GM18517 (cell line): Measurements from ENCODE around the gene CFD.
"Not testable (repeated sequence)": the region's sequence is repeated elsewhere in the genome, so short reads cannot be mapped to it uniquely, and the experiment has no call there.

ENCODE experiments used
- ATAC-seq: cut with Tn5 transposase; IDR thresholded peaks from one replicate; pipeline ENCODE4 v1.9.1; 2021; ENCODE audit warnings: mild to moderate bottlenecking, moderate library complexity; ENCODE audit not compliant: unreplicated experiment

Gene CFD

DNA sequence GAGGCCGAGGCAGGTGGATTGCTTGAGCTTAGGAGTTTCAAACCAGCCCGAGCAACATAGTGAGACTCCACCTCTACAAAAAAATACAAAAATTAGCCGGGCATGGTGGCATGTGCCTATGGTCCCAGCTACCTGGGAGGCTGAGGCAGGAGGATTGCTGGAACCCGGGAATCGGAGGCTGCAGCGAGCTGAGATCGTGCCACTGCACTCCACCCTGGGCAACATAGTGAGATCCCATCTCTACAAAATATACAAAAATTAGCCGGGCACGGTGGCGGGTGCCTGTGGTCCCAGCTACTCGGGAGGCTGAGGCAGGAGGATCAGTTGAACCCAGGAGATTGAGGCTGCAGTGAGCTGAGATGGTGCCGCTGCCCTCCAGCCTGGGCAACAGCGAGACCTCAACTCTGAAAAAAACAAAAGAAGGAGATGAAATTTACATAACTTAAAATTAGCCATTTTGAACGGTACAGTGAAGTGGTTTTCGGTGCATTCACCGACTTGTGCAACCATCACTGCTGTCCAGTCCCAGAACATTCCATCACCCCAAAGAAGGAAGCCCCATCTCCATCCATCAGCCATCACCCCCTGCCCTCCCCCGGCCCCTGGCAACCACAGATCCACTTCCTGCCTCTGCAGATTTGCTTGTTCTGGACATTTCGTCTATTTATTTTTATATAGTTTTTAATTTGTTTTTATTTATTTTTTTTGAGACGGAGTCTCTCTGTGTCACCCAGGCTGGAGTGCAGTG, 33.4 kb upstream of the CFD start:
- no peak for ATAC-seq

DNA sequence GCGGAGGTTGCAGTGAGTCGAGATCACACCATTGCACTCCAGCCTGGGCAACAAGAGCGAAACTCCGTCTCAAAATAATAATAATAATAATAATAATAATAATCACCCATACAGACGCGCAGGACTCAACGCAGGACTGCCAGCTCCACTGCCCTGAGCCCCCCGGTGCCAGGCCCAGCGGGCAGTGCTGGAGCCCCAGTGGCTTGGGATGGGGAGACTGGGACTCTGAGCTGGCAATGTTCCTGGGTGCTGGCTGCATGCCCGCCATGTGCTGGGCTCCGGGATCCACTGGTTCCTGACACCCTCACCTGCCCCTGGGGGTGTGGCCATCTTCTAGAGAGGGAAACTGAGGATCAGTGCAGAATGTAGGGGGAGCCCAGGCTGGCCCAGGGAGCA, 32.2 kb upstream of the CFD start:
- ATAC-seq, result no peak

DNA sequence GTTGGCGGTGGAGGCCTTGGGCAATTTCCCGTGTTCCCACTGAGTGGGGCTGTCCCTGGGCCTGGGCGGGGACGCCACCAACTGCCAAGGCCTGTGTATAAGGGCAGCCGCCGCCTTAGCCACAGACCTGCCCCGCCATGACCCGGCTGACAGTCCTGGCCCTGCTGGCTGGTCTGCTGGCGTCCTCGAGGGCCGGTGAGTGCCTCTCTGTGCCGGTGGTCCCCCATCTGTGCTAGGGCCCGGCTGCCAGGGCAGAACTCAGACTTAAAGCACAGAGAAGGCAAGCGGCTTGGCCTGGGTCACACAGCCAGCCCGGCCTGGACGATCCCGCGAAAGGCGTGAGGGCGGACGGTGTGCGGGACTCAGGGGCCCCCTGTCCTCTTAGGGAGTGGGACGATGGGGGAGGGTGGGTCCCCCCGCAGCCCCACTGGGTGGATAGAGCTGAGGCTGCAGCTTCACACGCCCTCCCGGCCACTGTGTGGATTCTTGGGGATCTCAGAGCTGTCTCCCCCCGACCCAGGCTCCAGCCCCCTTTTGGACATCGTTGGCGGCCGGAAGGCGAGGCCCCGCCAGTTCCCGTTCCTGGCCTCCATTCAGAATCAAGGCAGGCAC, 31.6 kb upstream of the CFD start, which contains the start of gene AZU1:
Gene AZU1, plus strand, starts transcription at position 128 of the 612 bp plus-strand sequence. Its CDS starts 10 bp downstream, at position 138.
- no peak for ATAC-seq

DNA sequence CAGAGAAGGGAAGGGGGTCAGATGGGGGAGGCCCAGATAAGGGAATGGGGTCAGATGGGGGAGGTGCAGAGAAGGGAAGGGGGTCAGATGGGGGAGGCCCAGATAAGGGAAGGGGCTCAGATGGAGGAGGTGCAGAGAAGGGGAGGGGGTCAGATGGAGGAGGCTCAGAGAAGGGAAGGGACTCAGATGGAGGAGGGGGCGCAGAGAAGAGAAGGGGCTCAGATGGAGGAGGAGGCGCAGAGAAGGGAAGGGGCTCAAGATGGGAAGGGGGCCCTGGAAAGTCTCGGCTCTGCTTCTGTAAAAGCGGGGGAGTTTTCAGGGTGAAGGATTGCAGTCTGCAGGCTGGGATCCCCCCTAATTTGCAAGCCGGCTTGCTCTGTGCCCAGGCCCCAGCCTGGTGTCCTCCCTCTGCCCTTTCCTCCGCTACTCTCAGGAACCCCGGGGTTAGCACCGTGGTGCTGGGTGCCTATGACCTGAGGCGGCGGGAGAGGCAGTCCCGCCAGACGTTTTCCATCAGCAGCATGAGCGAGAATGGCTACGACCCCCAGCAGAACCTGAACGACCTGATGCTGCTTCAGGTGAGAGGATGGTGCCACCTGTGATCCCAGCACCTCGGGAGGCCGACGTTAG, 30.2 kb upstream of the CFD start:
- no peak for ATAC-seq

- no peak for ATAC-seq
Measured at GRCh38 chr19:831407-832369, 27.8 kb upstream of the CFD start.

DNA sequence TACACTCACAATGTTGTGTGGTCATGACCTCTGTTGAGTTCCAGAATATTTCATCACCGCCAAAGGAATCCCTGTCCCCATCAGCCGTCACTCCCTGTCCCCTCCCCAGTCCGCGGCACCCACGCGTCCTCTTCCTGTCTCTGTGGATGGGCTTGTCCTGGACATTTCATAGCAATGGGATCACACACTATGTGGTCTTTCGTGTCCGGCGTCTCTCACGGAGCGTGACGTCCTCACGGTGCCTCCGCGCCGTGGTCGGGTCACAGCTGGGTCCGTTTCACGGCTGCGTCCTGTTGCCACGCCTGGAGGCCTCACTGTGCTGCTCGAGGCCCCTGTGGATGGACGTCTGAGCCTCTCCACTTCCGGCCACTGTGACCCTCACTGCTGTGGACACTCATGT, 25.2 kb upstream of the CFD start:
- ATAC-seq, result no peak

DNA sequence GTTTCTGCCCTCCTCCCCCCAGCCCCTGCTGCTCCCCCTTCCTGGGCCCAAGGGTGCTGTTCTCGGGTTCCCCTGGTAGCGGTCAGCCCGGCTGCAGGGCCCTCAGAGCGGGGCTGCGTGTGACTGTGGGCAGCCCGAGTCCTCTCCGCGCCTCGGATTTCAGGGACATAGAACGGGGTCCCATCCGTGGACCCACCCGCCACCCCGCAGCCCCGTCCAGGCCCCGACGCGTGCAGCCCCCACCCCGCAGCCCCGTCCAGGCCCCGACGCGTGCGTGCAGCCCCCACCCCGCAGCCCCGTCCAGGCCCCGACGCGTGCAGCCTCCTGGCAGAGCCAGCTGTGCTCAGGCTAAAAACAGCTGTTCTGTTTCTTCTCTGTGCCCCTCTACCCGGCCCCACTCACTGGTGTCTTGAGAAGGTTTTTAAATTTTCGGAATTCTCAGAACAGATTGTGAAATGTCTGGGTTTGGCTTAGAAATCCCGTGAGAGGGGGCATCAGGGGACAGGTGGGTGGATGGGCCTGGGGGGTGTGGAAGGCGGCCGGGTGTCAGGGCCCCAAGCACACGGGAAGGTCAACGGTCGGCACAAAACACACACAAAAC, 24.2 kb upstream of the CFD start:
- ATAC-seq, result no peak

DNA sequence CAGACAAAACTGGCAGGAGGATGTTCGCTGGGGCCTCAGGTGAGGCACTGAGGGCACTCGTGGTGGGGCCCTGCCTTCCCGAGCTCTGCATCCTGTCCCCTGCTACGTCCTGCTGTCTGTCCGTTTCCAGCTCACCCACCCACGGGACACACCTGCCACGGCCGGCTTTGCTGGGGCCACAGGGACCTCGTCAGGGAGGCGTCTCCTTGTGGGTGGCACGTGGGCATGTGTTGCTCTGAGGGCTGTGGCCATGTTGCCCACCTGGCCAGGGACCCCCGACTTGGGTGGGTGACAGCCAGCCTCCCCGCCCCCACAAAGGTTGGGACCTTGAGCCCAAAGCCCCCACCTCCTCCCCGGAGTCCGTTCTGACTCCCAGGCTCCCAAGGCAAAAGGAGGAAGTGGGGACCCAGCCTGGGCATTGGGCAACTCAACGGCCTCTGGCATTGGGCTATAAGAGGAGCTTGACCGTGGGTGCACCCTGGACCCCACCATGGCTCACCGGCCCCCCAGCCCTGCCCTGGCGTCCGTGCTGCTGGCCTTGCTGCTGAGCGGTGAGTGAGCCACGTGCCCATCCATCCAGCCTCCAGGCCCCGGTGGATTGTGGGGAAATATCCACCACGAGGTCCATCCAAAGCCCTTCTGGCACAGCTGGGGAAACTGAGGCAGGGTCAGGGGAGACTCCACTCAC, 18.8 kb upstream of the CFD start, which contains the start of gene PRTN3:
Gene PRTN3, plus strand, starts transcription at position 481 of the 688 bp plus-strand sequence. Its CDS starts 10 bp downstream, at position 491.
- no peak for ATAC-seq

DNA sequence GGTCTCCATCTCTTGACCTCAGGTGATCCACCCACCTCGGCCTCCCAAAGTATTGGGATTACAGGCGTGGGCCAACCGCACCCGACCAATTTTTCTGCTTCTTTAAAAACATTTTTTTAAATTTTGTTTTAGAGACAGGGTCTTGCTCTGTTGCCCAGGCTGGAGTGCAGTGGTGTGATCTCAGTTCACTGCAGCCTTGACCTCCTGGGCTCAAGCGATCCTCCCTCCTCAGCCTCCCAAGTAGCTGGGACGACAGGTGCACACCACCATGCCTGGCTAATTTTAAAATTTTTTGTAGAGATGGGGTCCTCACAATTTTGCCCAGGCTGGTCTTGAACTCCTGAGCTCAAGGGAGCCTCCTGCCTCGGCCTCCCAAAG, 16.7 kb upstream of the CFD start:
- not testable (repeated sequence) for ATAC-seq

DNA sequence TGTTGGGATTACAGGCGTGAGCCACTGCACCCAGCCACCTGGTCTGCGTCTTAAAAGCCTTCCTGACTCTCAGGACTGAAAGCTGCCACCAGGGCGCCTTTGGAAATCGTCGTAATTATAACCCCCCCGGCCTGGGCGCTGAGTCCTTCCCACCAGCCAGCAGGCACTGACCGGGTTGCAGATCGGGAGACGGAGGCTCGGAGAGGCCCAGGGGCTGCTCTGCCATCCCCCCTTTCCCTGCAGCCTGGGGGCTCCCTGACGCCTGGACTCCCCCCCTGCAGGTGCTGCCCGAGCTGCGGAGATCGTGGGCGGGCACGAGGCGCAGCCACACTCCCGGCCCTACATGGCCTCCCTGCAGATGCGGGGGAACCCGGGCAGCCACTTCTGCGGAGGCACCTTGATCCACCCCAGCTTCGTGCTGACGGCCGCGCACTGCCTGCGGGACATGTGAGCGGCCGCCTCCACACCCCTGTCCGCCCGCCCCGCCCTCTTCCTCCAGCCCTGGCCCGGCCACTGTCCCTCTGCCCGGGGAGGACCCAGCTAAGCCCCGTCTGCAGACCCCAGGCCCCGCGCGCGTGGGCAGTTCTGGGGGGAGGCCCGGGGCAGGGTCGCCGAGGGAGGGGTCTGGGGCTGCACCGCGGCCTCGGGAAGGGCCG, 16.2 kb upstream of the CFD start:
- ATAC-seq, result no peak

GRCh38 chr19:843836-844545, 15.5 kb upstream of the CFD start:
- no peak for ATAC-seq

DNA sequence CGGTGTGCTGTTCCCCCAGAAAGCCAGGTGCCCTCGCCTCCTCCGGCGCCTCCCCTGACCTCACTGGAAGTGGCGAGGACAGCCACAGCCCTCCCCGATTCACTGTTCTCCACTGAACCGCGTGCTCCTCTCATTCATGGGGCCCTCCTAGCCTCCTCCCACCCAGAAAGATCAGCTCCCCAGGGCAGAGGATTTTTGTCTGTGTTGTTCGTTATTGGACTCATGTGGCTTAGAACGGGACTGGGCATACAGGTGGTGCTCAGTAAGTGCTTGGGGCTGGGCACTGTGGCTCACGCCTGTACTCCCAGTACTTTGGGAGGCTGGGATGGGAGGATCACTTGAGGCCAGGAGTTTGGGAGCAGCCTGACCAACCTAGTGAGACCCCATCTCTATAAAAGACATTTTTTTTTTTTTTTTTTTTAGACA, 14.9 kb upstream of the CFD start:
- ATAC-seq, result no peak

GRCh38 chr19:845707-846521, 13.6 kb upstream of the CFD start:
- no peak for ATAC-seq

GRCh38 chr19:848386-848921, 11.0 kb upstream of the CFD start:
- ATAC-seq, result no peak

- not testable (repeated sequence) for ATAC-seq
Measured at GRCh38 chr19:849195-849594, 10.3 kb upstream of the CFD start.

GRCh38 chr19:850221-850978, 9.1 kb upstream of the CFD start:
- ATAC-seq, result no peak

DNA sequence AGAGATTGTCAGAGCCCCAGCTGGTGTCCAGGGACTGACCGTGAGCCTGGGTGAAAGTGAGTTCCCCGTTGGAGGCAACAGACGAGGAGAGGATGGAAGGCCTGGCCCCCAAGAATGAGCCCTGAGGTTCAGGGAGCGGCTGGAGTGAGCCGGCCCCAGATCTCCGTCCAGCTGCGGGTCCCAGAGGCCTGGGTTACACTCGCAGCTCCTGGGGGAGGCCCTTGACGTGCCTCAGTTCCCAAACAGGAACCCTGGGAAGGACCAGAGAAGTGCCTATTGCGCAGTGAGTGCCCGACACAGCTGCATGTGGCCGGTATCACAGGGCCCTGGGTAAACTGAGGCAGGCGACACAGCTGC, 8.5 kb upstream of the CFD start:
- ATAC-seq, result no peak
